Measurements from ENCODE around the gene LAMA2.

The LAMA2 gene

GRCh38 chr6:128997880-128998279 lies 114.9 kb downstream of the LAMA2 start:
- TF ChIP-seq NFIC (IDR thresholded peaks at IDR 0.05) (no peak), EP300 (IDR thresholded peaks at IDR 0.05; ENCODE audit: borderline replicate concordance) (no peak)

- TF ChIP-seq NFIC (IDR thresholded peaks at IDR 0.05) (no peak), TCF12 (IDR thresholded peaks at IDR 0.05; ENCODE audit: low read depth) (no peak), EGR1 (IDR thresholded peaks at IDR 0.05) (no peak), REST (IDR thresholded peaks at IDR 0.05; ENCODE audit: low read depth) (no peak), FOXM1 (IDR thresholded peaks at IDR 0.05; ENCODE audit: borderline replicate concordance, low read depth) (no peak), RAD21 (IDR thresholded peaks at IDR 0.05; ENCODE audit: low read depth) (no peak), TAF1 (IDR thresholded peaks at IDR 0.05; ENCODE audit: low read depth) (no peak), MAX (IDR thresholded peaks at IDR 0.05) (no peak), USF1 (IDR thresholded peaks at IDR 0.05) (no peak)
Observed at GRCh38 chr6:129006724-129007514, 124.0 kb downstream of the LAMA2 start.

- TF ChIP-seq ZBTB7A (IDR thresholded peaks at IDR 0.05; ENCODE audit: low read depth) (no peak), YY1 (IDR thresholded peaks at IDR 0.05; ENCODE audit: low read depth) (no peak), NFIC (IDR thresholded peaks at IDR 0.05) (no peak), TEAD4 (IDR thresholded peaks at IDR 0.05) (no peak), EP300 (IDR thresholded peaks at IDR 0.05; ENCODE audit: borderline replicate concordance) (no peak), USF1 (IDR thresholded peaks at IDR 0.05) (no peak), FOXM1 (IDR thresholded peaks at IDR 0.05; ENCODE audit: borderline replicate concordance, low read depth) (no peak), REST (IDR thresholded peaks at IDR 0.05; ENCODE audit: low read depth) (no peak), MAX (IDR thresholded peaks at IDR 0.05) (no peak), TCF12 (IDR thresholded peaks at IDR 0.05; ENCODE audit: low read depth) (no peak), EGR1 (IDR thresholded peaks at IDR 0.05) (no peak), TAF1 (IDR thresholded peaks at IDR 0.05; ENCODE audit: low read depth) (no peak), RAD21 (IDR thresholded peaks at IDR 0.05; ENCODE audit: low read depth) (no peak), CEBPB (IDR thresholded peaks at IDR 0.05) (no peak), CREB1 (IDR thresholded peaks at IDR 0.05; ENCODE audit: low read depth) (no peak)
Observed at GRCh38 chr6:129007701-129008373, 124.9 kb downstream of the LAMA2 start.

- TF ChIP-seq CREB1 (IDR thresholded peaks at IDR 0.05; ENCODE audit: low read depth): no peak
- no peak for TF ChIP-seq EP300 (IDR thresholded peaks at IDR 0.05; ENCODE audit: borderline replicate concordance)
Observed at GRCh38 chr6:129008591-129008990, 125.7 kb downstream of the LAMA2 start.

GRCh38 chr6:129009851-129010250 lies 126.9 kb downstream of the LAMA2 start:
- TF ChIP-seq TAF1 (IDR thresholded peaks at IDR 0.05; ENCODE audit: low read depth): no peak
- TF ChIP-seq EGR1 (IDR thresholded peaks at IDR 0.05): no peak
- TF ChIP-seq FOXM1 (IDR thresholded peaks at IDR 0.05; ENCODE audit: borderline replicate concordance, low read depth): no peak
- TF ChIP-seq ZBTB7A (IDR thresholded peaks at IDR 0.05; ENCODE audit: low read depth): no peak
- no peak for TF ChIP-seq MAX (IDR thresholded peaks at IDR 0.05)
- no peak for TF ChIP-seq REST (IDR thresholded peaks at IDR 0.05; ENCODE audit: low read depth)
- no peak for TF ChIP-seq EP300 (IDR thresholded peaks at IDR 0.05; ENCODE audit: borderline replicate concordance)
- no peak for TF ChIP-seq CEBPB (IDR thresholded peaks at IDR 0.05)
- TF ChIP-seq YY1 (IDR thresholded peaks at IDR 0.05; ENCODE audit: low read depth): no peak
- no peak for TF ChIP-seq CREB1 (IDR thresholded peaks at IDR 0.05; ENCODE audit: low read depth)
- no peak for TF ChIP-seq TEAD4 (IDR thresholded peaks at IDR 0.05)
- no peak for TF ChIP-seq TCF12 (IDR thresholded peaks at IDR 0.05; ENCODE audit: low read depth)
- TF ChIP-seq USF1 (IDR thresholded peaks at IDR 0.05): no peak
- TF ChIP-seq RAD21 (IDR thresholded peaks at IDR 0.05; ENCODE audit: low read depth): no peak
- TF ChIP-seq NFIC (IDR thresholded peaks at IDR 0.05): no peak
